Mesothelial cell of epicardium (in vitro differentiated cells): ENCODE data around the gene GJA9. TPM values are rescaled to one million over a fixed set of nuclear protein-coding genes. Genes with fewer than 3 reads are reported as not detected.
"Not testable (repeated sequence)": the region's sequence is repeated elsewhere in the genome, so short reads cannot be mapped to it uniquely, and the experiment has no call there.

ENCODE experiments used
- DNase-seq, 2 experiments: peaks; one replicate each; pipeline ENCODE4 v3.0.0; 2021; ENCODE audit warnings: low spot score in 2 of 2; ENCODE audit not compliant: unreplicated experiment in 2 of 2
- H3K27ac Mint-ChIP-seq: 2 replicates; pipeline ENCODE4 v1.8.0; 2021; ENCODE audit warnings: mixed read lengths
- H3K27me3 Mint-ChIP-seq: 2 replicates; pipeline ENCODE4 v1.8.0; 2021; ENCODE audit warnings: low read depth, mixed read lengths
- H3K36me3 Mint-ChIP-seq: 2 replicates; pipeline ENCODE4 v1.8.0; 2021; ENCODE audit warnings: mixed read lengths
- H3K4me1 Mint-ChIP-seq: 2 replicates; pipeline ENCODE4 v1.8.0; 2021; ENCODE audit warnings: mixed read lengths
- H3K4me3 Mint-ChIP-seq: 2 replicates; pipeline ENCODE4 v1.8.0; 2021; ENCODE audit warnings: mild to moderate bottlenecking, moderate library complexity, mixed read lengths
- H3K9me3 Mint-ChIP-seq: 2 replicates; pipeline ENCODE4 v1.8.0; 2021; ENCODE audit warnings: mixed read lengths
- CTCF ChIP-seq: fragments of 200-600 bp; sonication (generic); IDR thresholded peaks from one replicate; pipeline ENCODE4 v1.5.0; 2021; ENCODE audit warnings: antibody characterized with exemption; ENCODE audit not compliant: unreplicated experiment
- total RNA-seq: library from RNA; stranded (reverse); gene quantifications from 3 replicates; pipeline ENCODE4 v1.2.1, GENCODE V29; 2021

GJA9 gene
- total RNA-seq, 1 donor from 2014 or later: not detected

GRCh38 chr1:38919130-38919529 lies 37.7 kb upstream of the GJA9 start:
- Mint-ChIP-seq H3K27ac (no peak overlapping the region), H3K4me1 (no peaks in the 10 kb centered on the region), H3K9me3 (no peaks in the 10 kb centered on the region), H3K27me3 (no peaks in the 10 kb centered on the region), H3K36me3 (no peaks in the 10 kb centered on the region), H3K4me3 (no peak overlapping the region)
- no peak for DNase-seq
- TF ChIP-seq CTCF: no peak

- no peak for TF ChIP-seq CTCF
- Mint-ChIP-seq H3K36me3 (no peaks in the 10 kb centered on the region), H3K27me3 (no peaks in the 10 kb centered on the region), H3K4me1 (no peaks in the 10 kb centered on the region), H3K27ac (no peak overlapping the region), H3K9me3 (no peaks in the 10 kb centered on the region), H3K4me3 (no peak overlapping the region)
- no peak for DNase-seq
Measured at GRCh38 chr1:38918568-38918967, 37.2 kb upstream of the GJA9 start.

DNA sequence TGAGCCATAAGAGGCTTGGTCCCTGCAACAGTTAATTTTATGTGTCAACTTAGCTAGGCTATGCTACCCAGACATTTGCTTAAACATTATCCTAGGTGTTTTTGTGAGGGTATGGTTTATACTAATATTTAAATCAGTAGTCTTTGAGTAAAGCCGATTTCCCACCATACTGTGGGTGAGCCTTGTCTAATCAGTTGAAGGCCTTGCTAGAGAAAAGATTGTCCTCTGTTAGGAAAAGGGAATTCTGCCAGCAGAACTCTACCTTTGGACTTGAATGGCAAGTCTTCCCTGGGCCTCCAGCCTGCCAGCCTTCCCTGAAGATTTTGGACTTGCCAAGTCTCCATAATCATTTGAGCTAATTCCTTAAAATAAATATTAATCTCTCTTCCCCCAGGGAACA lies 36.4 kb upstream of the GJA9 start:
- Mint-ChIP-seq H3K4me1 (no peaks in the 10 kb centered on the region), H3K9me3 (no peaks in the 10 kb centered on the region), H3K36me3 (no peaks in the 10 kb centered on the region), H3K27ac (no peak overlapping the region), H3K27me3 (no peaks in the 10 kb centered on the region), H3K4me3 (no peak overlapping the region)
- no peak for TF ChIP-seq CTCF
- DNase-seq: no peak

DNA sequence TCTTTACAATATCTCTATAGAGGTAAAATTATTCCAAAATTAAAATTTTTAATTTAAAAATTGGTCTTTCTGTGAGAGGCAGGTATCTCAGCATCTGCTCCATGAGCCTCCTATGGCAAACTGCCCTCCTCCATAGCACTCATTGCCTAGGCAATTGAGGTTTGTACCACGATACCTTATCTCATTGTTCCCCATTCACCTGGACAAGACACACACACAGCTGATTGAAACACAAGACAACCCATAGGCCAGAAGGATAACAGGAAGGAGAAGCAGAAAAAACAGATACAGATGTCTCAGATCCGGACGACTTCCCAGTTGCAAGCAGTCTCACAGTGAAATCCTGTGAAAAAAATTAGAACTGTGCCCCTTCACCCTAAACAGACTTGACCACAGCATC lies 36.0 kb upstream of the GJA9 start:
- Mint-ChIP-seq H3K27me3 (no peaks in the 10 kb centered on the region), H3K9me3 (no peaks in the 10 kb centered on the region), H3K4me3 (no peak overlapping the region), H3K4me1 (no peaks in the 10 kb centered on the region), H3K36me3 (no peaks in the 10 kb centered on the region), H3K27ac (no peak overlapping the region)
- TF ChIP-seq CTCF: no peak
- DNase-seq: no peak

GRCh38 chr1:38915352-38915948 lies 34.1 kb upstream of the GJA9 start:
- DNase-seq: no peak
- H3K27ac Mint-ChIP-seq: no peak overlapping the region
- no peaks in the 10 kb centered on the region for H3K36me3 Mint-ChIP-seq
- no peaks in the 10 kb centered on the region for H3K27me3 Mint-ChIP-seq
- H3K4me1 Mint-ChIP-seq: no peaks in the 10 kb centered on the region
- no peaks in the 10 kb centered on the region for H3K9me3 Mint-ChIP-seq
- no peak for TF ChIP-seq CTCF
- no peak overlapping the region for H3K4me3 Mint-ChIP-seq

- not testable (repeated sequence) for H3K27me3 Mint-ChIP-seq, H3K4me3 Mint-ChIP-seq, H3K9me3 Mint-ChIP-seq, DNase-seq, H3K27ac Mint-ChIP-seq, H3K4me1 Mint-ChIP-seq, H3K36me3 Mint-ChIP-seq
Measured at GRCh38 chr1:38914908-38915307, 33.5 kb upstream of the GJA9 start.
